Uterus (tissue), 2 donors: ENCODE data around the gene TMEM156.

Experiments used
- POLR2A ChIP-seq, 2 donors: fragments of 450-650 bp; IDR thresholded peaks; one replicate each; pipeline ENCODE4 v1.6.1; 2016; ENCODE audit warnings: antibody characterized with exemption in 2 of 2, mild to moderate bottlenecking in 1 of 2, moderate library complexity in 1 of 2
- TF ChIP-seq, protein P1 (sequence below), 4 experiments: fragments of 200-600 bp in 2 of 4; fragments of 450-650 bp in 2 of 4; sonication (generic) in 2 of 4; IDR thresholded peaks; one replicate each; pipeline ENCODE4 v1.5.1; 2016 to 2019; ENCODE audit warnings: antibody characterized with exemption in 4 of 4, mild to moderate bottlenecking in 2 of 4, moderate library complexity in 1 of 4

DNA sequence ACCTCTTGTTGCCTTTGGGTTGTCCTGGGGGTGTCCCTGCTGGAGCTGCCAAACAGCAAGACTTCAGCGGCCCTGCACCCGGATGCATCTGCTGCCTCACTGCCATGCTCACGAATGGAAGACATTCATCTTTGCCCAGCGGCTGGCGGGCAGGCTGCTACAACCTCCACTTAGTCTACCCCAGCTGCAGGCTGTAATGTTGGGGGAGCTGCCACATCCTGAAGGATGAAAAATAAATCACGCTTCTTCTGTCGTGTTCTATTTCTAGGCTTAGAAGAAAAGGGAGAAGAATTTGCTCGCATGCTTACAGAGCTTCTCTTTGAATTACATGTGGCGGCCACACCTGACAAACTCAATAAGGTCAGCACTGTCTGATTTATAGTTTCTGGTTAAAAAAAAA lies 103.2 kb downstream of the TMEM156 start:
- TF ChIP-seq, protein P1, sequence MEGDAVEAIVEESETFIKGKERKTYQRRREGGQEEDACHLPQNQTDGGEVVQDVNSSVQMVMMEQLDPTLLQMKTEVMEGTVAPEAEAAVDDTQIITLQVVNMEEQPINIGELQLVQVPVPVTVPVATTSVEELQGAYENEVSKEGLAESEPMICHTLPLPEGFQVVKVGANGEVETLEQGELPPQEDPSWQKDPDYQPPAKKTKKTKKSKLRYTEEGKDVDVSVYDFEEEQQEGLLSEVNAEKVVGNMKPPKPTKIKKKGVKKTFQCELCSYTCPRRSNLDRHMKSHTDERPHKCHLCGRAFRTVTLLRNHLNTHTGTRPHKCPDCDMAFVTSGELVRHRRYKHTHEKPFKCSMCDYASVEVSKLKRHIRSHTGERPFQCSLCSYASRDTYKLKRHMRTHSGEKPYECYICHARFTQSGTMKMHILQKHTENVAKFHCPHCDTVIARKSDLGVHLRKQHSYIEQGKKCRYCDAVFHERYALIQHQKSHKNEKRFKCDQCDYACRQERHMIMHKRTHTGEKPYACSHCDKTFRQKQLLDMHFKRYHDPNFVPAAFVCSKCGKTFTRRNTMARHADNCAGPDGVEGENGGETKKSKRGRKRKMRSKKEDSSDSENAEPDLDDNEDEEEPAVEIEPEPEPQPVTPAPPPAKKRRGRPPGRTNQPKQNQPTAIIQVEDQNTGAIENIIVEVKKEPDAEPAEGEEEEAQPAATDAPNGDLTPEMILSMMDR (IDR thresholded peaks at IDR 0.05): no peak
- TF ChIP-seq POLR2A (IDR thresholded peaks at IDR 0.05): no peak
